HG02970 (cell line): ENCODE data around the gene DUOX1.

ENCODE experiments used
- ATAC-seq: cut with Tn5 transposase; IDR thresholded peaks from one replicate; pipeline ENCODE4 v1.9.1; 2021; ENCODE audit warnings: mild to moderate bottlenecking, moderate library complexity, moderate number of reproducible peaks; ENCODE audit not compliant: unreplicated experiment, low FRiP score

The DUOX1 gene

GRCh38 chr15:45105586-45105985 is 24.2 kb upstream of the DUOX1 start:
- ATAC-seq, result no peak

- ATAC-seq, result no peak
These were observed 23.6 kb upstream of the DUOX1 start for GRCh38 chr15:45106002-45106790.

GRCh38 chr15:45107941-45108630 is 21.7 kb upstream of the DUOX1 start:
- no peak for ATAC-seq

GRCh38 chr15:45110256-45110820 is 19.5 kb upstream of the DUOX1 start:
- no peak for ATAC-seq

GRCh38 chr15:45111390-45112142 is 18.2 kb upstream of the DUOX1 start:
- ATAC-seq, result no peak

GRCh38 chr15:45112143-45112590 is 17.6 kb upstream of the DUOX1 start:
- no peak for ATAC-seq

GRCh38 chr15:45112591-45113379 is 17.0 kb upstream of the DUOX1 start:
- no peak for ATAC-seq

GRCh38 chr15:45113380-45113990 is 16.3 kb upstream of the DUOX1 start:
- ATAC-seq, result no peak

- no peak for ATAC-seq
These were observed 15.6 kb upstream of the DUOX1 start, which contains the start of the genes DUOX2 and DUOXA2 for GRCh38 chr15:45114076-45114750. TSS of gene DUOX2 (minus strand) at chr15:45114172. CDS start at chr15:45113411, 761 bp downstream. TSS of gene DUOXA2 (plus strand) at chr15:45114326. CDS start at chr15:45114606, 280 bp downstream.

GRCh38 chr15:45114751-45115085 is 15.1 kb upstream of the DUOX1 start:
- no peak for ATAC-seq

GRCh38 chr15:45115312-45115820 is 14.4 kb upstream of the DUOX1 start:
- no peak for ATAC-seq

GRCh38 chr15:45116006-45116481 is 13.8 kb upstream of the DUOX1 start:
- ATAC-seq, result no peak

- no peak for ATAC-seq
These were observed 13.1 kb upstream of the DUOX1 start for GRCh38 chr15:45116482-45117307.

- no peak for ATAC-seq
These were observed 12.3 kb upstream of the DUOX1 start for GRCh38 chr15:45117308-45118130.

- no peak for ATAC-seq
These were observed 11.6 kb upstream of the DUOX1 start for GRCh38 chr15:45118131-45118588.

- ATAC-seq, result no peak
These were observed 10.8 kb upstream of the DUOX1 start for GRCh38 chr15:45118996-45119395.
